ENCODE data around the gene POLR1F.
A peak's percentile ranks its signal among the peaks of the same experiment; 100 is the strongest.

Gene POLR1F

GRCh38 chr7:19708397-19709248 is at the start of gene POLR1F:
POLR1F (minus strand) TSS chr7:19709037; CDS start chr7:19709016, 21 bp downstream.
- H3K4me3 ChIP-seq (ENCODE audit: low read depth in 1 of 2, low read length in 1 of 2), result peak within 1 kb of the TSS; percentile 61 to 65
- H3K9me3 ChIP-seq, result no peaks in the 10 kb centered on the region
- peak; percentile 84 for TF ChIP-seq CTCF (IDR thresholded peaks at IDR 0.05)
- H3K27me3 ChIP-seq, result peaks cover 8% of the 10 kb centered on the region
- peaks cover 15 to 16% of the 10 kb centered on the region in 2 experiments for H3K4me1 ChIP-seq (ENCODE audit: control insufficient read depth in 1 of 2, insufficient read depth in 1 of 2, low read depth in 1 of 2, low read length in 1 of 2)
- peak within 1 kb of the TSS; percentile 49 for H3K27ac ChIP-seq
- H3K36me3 ChIP-seq, result no peaks in the 10 kb centered on the region

- Histone ChIP-seq H3K4me1 (ENCODE audit: control insufficient read depth in 1 of 2, insufficient read depth in 1 of 2, low read depth in 1 of 2, low read length in 1 of 2) (no peaks in the 10 kb centered on the region), H3K27ac (no peak overlapping the region), H3K27me3 (no peaks in the 10 kb centered on the region), H3K4me3 (ENCODE audit: low read depth in 1 of 2, low read length in 1 of 2) (no peak overlapping the region), H3K9me3 (no peaks in the 10 kb centered on the region), H3K36me3 (no peaks in the 10 kb centered on the region)
- TF ChIP-seq CTCF (IDR thresholded peaks at IDR 0.05), result no peak
Measured at GRCh38 chr7:19754521-19755116, 45.8 kb upstream of the POLR1F start.

GRCh38 chr7:19752020-19752419 is 43.2 kb upstream of the POLR1F start:
- TF ChIP-seq CTCF (IDR thresholded peaks at IDR 0.05), result no peak
- Histone ChIP-seq H3K9me3 (no peaks in the 10 kb centered on the region), H3K27ac (no peak overlapping the region), H3K4me1 (ENCODE audit: control insufficient read depth in 1 of 2, insufficient read depth in 1 of 2, low read depth in 1 of 2, low read length in 1 of 2) (no peaks in the 10 kb centered on the region), H3K4me3 (ENCODE audit: low read depth in 1 of 2, low read length in 1 of 2) (no peak overlapping the region), H3K36me3 (no peaks in the 10 kb centered on the region), H3K27me3 (no peaks in the 10 kb centered on the region)

- H3K27ac ChIP-seq, result no peak overlapping the region
- no peaks in the 10 kb centered on the region for H3K9me3 ChIP-seq
- no peaks in the 10 kb centered on the region for H3K27me3 ChIP-seq
- H3K36me3 ChIP-seq, result no peaks in the 10 kb centered on the region
- TF ChIP-seq CTCF (IDR thresholded peaks at IDR 0.05), result no peak
- H3K4me1 ChIP-seq (ENCODE audit: control insufficient read depth in 1 of 2, insufficient read depth in 1 of 2, low read depth in 1 of 2, low read length in 1 of 2), result no peaks in the 10 kb centered on the region
- no peak overlapping the region for H3K4me3 ChIP-seq (ENCODE audit: low read depth in 1 of 2, low read length in 1 of 2)
Measured at GRCh38 chr7:19749658-19750057, 40.8 kb upstream of the POLR1F start.

GRCh38 chr7:19747740-19748339 is 39.0 kb upstream of the POLR1F start:
- H3K27me3 ChIP-seq, result no peaks in the 10 kb centered on the region
- no peak overlapping the region for H3K27ac ChIP-seq
- H3K4me3 ChIP-seq (ENCODE audit: low read depth in 1 of 2, low read length in 1 of 2), result no peak overlapping the region
- H3K4me1 ChIP-seq (ENCODE audit: control insufficient read depth in 1 of 2, insufficient read depth in 1 of 2, low read depth in 1 of 2, low read length in 1 of 2), result no peaks in the 10 kb centered on the region
- H3K9me3 ChIP-seq, result no peaks in the 10 kb centered on the region
- no peaks in the 10 kb centered on the region for H3K36me3 ChIP-seq
- TF ChIP-seq CTCF (IDR thresholded peaks at IDR 0.05), result no peak
